GM04503 (cell line): ENCODE data around the gene IL16.
A peak's percentile ranks its signal among the peaks of the same experiment; 100 is the strongest.
"Not testable (repeated sequence)": the region's sequence is repeated elsewhere in the genome, so short reads cannot be mapped to it uniquely, and the experiment has no call there.

ENCODE experiments used
- DNase-seq: peaks from one replicate; pipeline ENCODE4 v3.0.0-alpha.2; 2012; ENCODE audit warnings: low read depth

Gene IL16

DNA sequence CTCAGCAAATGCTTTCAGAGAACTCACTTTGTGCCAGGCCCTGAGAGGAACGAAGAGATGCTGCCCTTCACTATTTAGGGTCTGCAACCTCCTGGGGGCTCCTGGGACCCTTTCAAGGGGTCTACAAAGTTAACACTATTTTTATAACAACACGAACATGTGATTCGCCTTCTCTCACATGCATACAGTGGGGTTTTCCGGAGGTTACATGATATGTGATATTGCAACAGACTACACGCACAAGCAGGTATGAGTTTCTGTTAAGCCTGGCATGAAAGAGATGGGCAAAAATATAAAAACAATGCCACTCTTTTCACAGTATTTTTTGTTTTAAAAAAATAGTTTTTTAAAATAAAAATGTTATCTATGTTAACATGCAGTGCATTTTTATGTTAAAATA, 117.0 kb downstream of the IL16 start:
- DNase-seq = no peak

DNA sequence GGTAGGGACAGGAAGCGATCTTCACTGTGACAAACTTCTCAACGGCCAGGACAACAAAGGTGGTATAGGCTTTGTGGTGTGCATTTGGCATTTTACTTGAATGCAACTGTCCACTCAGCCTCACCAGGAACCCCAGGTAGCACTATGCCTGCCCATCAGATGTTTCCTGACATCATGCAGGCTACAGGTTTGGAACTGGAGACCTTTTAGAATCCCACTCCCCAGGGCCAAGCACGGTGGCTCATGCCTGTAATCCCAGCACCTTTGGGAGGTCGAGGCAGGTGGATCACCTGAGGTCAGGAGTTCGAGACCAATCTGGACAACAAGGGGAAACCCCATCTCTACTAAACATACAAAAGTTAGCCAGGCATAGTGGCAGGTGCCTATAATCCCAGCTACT, 117.7 kb downstream of the IL16 start:
- DNase-seq = no peak

DNA sequence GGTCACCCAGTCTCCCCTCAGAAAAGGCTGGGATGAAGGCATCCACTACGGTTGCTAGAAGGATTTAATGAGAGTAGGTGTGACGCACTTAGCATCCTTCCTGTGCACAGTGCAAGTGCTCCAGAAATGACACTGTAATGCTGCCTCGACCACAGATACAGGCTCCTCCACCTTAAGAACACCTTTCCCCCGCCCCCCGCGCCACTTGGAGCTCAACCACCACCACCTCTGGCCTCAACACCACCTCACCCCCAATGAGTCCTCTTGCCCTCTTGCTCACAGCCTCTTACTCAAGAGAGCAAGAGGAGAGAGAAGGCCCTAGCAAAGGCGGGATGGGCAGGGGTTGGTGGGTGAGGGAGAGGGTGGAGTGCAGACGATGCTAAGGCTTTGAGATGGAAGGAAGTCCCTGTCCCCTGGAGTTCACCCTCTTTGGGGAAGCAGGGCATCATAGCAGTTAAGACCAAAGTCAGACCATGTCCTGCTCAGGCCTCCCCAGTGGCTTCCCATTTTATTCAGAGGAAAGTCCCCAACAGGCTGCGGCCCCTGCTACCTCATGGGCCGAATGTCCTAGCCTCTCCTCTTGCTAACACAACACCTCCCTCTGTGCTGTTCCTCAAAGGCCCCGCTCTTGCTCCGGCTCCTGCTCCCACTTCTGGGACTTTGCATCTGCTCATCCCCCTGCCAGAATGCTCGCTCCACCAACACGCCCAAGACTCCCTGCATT, 118.9 kb downstream of the IL16 start:
- DNase-seq = no peak

DNA sequence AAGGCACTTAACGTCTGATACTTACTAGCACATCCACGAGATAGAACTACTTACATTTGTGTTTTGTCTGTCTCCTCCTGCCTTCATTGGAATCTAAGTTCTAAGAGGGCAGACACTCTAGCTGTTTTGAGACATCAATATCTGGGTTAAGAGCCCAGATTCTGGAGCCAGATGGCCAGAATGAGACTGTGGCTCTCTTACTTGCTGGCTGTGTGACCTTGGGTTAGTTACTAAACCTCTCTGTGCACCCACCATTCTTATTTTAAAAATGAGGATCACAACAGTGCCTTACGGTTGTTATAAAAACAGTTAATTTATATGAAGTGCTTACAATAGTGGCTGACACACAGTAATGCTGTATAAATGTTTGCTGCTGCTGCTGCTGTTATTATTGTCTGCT, 119.6 kb downstream of the IL16 start:
- DNase-seq = no peak

DNA sequence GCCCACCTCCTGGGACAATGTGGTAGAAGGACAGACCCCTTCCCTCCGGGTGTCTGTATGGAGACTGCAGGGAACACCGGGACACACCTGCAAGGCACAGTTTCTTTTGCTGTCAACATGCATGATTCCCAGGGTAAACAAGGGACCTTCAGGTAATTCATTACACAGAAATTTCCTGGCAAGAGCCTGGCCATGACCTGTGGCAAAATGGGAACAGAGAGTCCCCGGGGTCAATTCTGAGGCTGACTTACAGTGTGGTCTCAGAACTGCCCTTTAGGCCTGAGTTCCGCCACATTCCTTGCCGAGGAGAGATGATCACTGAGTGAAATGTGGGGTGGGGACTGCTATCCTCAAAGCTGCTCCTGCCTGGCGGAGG, 121.0 kb downstream of the IL16 start:
- no peak for DNase-seq

DNA sequence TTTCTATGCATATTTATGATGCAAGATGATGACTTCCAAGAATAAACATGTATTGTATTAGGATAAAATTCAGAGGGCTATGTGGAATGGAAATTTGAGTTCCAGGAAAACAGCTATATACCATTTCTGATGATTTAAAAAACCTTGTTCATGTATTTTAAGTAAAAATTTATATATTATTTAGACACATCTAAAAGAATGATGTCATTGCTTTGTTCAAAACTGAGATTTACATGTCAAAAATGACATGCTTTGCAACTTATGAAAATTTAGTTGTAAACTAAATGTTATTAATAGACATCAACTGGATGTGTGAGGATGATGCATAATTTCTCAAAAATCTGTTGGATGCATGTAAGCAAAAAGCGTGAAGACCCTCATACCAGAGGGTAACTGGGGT, 125.0 kb downstream of the IL16 start:
- no peak for DNase-seq

DNA sequence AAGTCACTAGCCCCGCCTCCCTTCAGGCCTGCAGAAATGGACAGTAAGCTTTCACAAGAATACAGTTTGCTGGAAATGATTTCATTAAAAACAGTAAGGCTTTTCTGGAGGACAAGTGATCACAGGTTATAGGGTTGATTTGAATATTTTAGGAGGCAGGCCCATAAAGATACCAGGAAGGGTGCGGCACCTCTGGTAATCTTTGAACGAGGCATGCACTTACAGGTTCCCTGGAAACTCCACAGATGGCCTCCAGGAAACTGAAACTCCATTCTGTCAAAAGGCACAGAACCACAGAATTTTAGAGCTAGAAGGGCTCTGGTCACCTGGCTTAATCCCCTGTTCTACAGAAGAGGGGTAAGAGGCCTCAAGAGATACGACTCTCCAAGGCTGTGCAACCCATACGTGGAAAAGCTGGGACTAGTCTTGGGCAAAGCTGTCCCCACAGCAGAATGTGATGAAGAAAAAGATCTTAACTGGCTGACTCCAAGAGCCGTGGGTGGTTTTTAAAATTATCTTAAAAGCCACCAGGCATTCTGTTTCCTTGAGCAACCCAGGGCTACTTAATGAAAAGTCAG, 126.1 kb downstream of the IL16 start:
- no peak for DNase-seq

DNA sequence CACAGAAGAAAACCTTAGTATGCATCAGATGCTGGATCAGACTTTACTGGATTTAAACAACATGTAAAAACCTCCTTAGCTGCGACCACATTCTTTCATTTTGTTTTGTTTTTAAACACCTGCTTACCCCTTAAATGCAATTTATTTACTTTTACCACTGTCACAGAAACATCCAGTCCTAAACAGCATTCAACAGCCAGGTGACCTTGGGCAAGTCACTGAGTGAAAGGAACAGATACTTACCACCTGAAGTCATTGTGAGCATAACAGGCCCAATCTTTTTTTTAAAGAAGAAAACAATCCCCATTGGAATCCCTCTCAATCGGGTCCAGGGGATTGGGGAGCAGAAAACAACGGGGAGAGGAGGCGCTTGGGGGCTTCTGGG, 126.9 kb downstream of the IL16 start:
- DNase-seq = no peak

- peak; percentile 81 for DNase-seq
These were observed 127.5 kb downstream of the IL16 start, which contains the start of gene STARD5 for GRCh38 chr15:81323944-81324881. Gene STARD5, minus strand, starts transcription at chr15:81324141. Its CDS starts 42 bp downstream, at chr15:81324099.

DNA sequence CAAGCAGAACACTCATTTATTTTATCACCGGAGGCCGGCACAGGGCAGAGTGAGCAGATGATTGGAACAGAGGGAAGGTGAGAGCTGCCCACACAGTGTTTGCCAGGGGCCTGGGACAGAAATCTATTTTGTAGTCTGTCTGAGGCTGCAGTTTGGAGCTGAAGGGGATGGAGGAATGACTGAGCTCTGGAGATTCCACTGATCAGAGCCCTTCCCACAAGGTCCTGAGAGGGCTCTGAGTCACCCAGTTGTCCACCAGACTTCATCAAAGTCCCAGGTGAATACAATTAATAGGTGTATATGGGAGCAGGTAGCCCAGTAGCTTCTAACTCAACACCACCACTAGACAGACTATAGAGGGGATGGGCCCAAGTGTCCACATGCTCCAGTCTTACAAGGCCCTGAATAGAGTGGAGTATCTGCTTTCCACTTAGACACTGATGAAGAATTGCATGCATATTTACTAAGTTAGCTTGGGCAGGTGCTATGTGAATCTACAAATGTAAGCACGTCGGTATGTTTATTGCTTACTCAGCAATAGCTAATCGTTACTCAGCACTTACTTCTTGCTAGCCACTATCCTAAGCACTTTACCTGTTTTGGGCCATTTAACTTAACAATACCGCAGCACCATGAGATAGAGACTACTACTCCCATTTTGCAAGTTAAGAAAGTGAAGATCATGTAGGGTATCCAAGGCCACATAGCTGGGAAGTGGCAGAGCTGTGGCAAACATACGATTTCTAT, 130.0 kb downstream of the IL16 start:
- DNase-seq = no peak

DNA sequence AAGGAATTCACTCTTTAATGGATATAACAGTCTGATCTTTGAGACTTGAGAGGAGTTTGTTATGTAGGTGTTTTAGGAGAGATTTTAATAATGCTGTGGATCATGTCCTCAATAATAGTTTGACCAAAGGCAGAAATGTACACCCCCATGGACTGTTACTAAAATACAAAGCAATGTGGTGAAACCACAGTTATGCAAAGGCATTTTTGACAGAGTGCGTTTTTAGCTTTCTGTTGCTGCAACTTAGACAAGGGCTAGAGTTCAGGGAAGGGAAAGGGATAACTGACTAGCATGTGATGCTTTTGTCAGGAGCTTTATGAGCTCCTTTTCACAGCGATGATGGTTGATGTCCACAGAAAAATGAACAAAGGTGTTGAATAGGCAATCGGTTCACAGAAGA, 130.8 kb downstream of the IL16 start:
- DNase-seq = peak; percentile 89

- DNase-seq = no peak
These were observed 132.8 kb downstream of the IL16 start for GRCh38 chr15:81329446-81329845.

GRCh38 chr15:81330366-81331090, 133.8 kb downstream of the IL16 start:
- DNase-seq = no peak

DNA sequence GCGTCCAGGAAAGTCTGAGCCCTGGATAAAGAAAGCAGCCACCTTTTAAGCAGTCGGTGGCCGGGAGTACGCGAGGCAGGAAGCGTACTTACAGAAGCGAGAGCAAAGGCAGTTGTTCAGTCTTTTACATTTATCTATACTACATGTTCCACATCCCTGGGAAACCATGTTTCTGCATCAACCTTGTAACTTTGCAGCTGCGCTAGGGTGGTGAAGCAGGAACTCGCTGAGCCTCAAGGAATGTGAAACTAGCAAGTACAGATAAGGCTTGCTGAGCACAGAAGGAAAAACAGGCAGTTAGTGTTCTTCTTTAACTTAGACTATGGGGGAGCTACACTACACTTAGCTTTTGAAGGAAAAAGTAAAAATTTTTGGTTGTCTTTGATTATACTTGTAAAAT, 134.5 kb downstream of the IL16 start:
- not testable (repeated sequence) for DNase-seq

DNA sequence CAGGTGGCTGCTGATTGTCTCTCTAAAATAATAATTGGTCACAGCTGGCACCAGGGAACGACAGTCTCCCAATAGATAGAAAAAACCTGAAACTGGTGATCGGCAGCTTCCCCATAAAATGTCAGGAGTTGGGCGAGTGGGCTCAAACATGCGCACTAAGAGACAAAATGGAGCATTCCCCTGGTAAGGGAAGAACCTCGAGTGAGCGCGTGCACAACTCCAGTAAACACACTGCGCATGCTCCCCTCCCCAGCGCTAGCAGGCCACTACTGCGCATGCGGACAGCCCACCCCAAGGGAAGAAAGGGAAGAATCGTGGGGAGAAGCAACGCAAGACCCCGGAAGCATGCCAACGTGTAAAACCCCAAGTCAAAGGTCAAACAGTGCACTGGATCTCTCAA, 134.9 kb downstream of the IL16 start:
- no peak for DNase-seq

DNA sequence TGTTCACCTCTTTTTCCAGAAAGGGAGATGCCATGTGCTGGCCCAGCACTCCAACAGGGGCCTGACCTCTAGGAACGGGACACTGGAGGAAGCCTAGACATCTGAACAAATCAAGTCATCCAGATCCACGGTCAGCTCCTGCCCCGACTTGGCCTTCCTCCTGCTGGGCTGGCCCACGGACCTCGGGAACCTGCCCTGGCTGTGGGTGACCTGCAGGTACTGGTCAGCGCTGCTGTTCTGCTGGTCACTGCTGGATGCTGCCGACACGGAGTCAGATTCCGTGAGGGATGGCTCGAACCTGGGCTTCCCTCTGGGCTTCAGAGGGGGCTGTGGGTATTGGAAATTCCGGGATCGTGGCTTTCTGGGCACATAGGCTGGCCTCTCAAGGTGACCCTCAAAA, 135.6 kb downstream of the IL16 start:
- no peak for DNase-seq

GRCh38 chr15:81333363-81333762, 136.7 kb downstream of the IL16 start:
- no peak for DNase-seq

GRCh38 chr15:81334768-81335435, 138.2 kb downstream of the IL16 start:
- no peak for DNase-seq

GRCh38 chr15:81335631-81336030, 139.0 kb downstream of the IL16 start:
- DNase-seq = no peak

GRCh38 chr15:81336568-81336967, 139.9 kb downstream of the IL16 start:
- no peak for DNase-seq

DNA sequence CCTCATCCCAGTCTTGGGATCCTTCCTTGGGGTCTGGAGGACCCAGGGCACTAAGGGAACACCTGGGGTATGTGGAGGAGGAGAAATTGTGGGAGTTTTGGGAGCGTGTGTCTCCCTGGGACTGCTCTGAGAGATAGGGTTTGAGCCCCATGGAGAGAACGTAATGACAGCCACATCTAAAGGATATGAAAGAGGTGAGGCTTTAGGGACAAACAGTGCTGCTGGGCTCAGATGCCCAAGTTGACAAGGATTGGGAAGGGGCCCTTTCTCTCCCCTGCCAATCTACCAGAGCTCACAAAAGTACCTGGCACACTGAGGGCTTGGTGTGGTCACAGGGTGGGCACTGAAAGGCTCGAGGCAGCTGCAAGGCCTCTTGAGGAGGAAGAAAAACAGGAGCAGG, 140.6 kb downstream of the IL16 start:
- no peak for DNase-seq
